ENCODE measurements around the gene MT1E. TPM values are rescaled to one million over a fixed set of nuclear protein-coding genes. Genes with fewer than 3 reads are reported as not detected.

The MT1E gene
- total and polyA plus RNA-seq, 2 donors (not counting 1 experiment from before 2014, with no cell fraction given) = 390 to 465 TPM

DNA sequence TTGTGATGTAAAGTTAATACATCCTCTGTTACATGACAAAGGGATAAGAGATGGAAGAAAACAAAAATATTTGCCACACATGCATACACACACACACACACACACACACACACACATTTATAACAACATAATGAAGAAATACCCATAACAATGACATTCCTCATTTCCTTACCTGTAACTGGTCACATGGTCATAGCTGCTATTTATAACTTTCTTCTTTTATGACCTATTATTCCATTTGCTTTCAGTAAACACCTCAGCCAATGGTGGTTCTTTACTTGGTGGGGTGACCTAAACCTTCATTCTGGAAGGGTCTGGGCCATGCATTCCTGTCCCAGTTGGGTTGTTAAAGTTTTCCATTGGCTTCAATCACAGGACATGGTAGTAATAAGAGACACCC, 11.9 kb upstream of the MT1E start:
- no peak overlapping the region for H3K4me2 ChIP-seq (ENCODE audit: extremely low read depth, insufficient read depth, low read length)
- no peaks in the 10 kb centered on the region for H3K36me3 ChIP-seq (ENCODE audit: control insufficient read depth, insufficient read depth, low read length)
- no peak overlapping the region for H3K9ac ChIP-seq (ENCODE audit: insufficient read depth, low read length)
- H3K9me3 ChIP-seq (ENCODE audit: control insufficient read depth, insufficient read depth, low read depth, low read length) = no peaks in the 10 kb centered on the region
- no peak overlapping the region for H2AFZ ChIP-seq (ENCODE audit: low read length)
- H3K27me3 ChIP-seq (ENCODE audit: control insufficient read depth, insufficient read depth, low read length) = no peaks in the 10 kb centered on the region
- peaks cover 8% of the 10 kb centered on the region for H3K79me2 ChIP-seq (ENCODE audit: control insufficient read depth, insufficient read depth, low read length)
- no peak for DNase-seq (ENCODE audit: low read depth in 2 of 2)
- no peak overlapping the region for H3K4me3 ChIP-seq (replicated peaks in 1 of 4; ENCODE audit: control extremely low read depth in 1 of 4, insufficient read depth in 1 of 4, low read depth in 3 of 4, low read length in 4 of 4)
- H3K4me1 ChIP-seq (ENCODE audit: control insufficient read depth, extremely low read depth, insufficient read depth, low read length) = peaks cover 36% of the 10 kb centered on the region
- TF ChIP-seq EZH2 (IDR thresholded peaks at IDR 0.05; ENCODE audit: low read length, missing control alignments) = no peak
- TF ChIP-seq, protein P1, sequence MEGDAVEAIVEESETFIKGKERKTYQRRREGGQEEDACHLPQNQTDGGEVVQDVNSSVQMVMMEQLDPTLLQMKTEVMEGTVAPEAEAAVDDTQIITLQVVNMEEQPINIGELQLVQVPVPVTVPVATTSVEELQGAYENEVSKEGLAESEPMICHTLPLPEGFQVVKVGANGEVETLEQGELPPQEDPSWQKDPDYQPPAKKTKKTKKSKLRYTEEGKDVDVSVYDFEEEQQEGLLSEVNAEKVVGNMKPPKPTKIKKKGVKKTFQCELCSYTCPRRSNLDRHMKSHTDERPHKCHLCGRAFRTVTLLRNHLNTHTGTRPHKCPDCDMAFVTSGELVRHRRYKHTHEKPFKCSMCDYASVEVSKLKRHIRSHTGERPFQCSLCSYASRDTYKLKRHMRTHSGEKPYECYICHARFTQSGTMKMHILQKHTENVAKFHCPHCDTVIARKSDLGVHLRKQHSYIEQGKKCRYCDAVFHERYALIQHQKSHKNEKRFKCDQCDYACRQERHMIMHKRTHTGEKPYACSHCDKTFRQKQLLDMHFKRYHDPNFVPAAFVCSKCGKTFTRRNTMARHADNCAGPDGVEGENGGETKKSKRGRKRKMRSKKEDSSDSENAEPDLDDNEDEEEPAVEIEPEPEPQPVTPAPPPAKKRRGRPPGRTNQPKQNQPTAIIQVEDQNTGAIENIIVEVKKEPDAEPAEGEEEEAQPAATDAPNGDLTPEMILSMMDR (conservative IDR thresholded peaks at IDR 0.05 in 1 of 2, IDR thresholded peaks at IDR 0.05 in 1 of 2; ENCODE audit: low read depth in 1 of 2, low read length in 2 of 2) = no peak
- H3K27ac ChIP-seq (ENCODE audit: insufficient read depth, low read length) = no peak overlapping the region
- no peaks in the 10 kb centered on the region for H4K20me1 ChIP-seq (ENCODE audit: control insufficient read depth, extremely low read depth, insufficient read depth, low read length)

DNA sequence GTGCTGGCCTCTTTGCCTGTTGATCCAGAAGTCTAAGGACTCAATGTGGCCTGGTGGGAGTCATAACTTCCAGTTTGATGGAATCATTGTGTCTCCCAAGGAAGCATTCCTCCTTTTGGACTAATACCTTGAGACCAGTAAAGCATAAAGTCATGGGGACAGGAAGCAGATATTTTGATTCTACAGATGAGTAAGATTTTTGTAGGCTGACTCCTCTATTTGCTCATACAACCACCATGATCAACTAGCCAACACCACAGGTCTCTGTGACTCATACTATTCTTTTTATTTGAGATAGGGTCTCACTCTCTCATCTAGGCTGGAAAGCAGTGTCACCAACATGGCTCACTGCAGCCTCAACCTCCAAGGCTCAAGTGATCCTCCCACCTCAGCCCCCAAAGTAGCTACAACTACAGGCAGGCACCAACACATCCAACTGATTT, 11.0 kb upstream of the MT1E start:
- TF ChIP-seq EZH2 (IDR thresholded peaks at IDR 0.05; ENCODE audit: low read length, missing control alignments) = no peak
- TF ChIP-seq, protein P1 (conservative IDR thresholded peaks at IDR 0.05 in 1 of 2, IDR thresholded peaks at IDR 0.05 in 1 of 2; ENCODE audit: low read depth in 1 of 2, low read length in 2 of 2) = no peak
- Histone ChIP-seq H3K4me2 (ENCODE audit: extremely low read depth, insufficient read depth, low read length) (no peak overlapping the region), H3K9ac (ENCODE audit: insufficient read depth, low read length) (no peak overlapping the region), H3K9me3 (ENCODE audit: control insufficient read depth, insufficient read depth, low read depth, low read length) (no peaks in the 10 kb centered on the region), H2AFZ (ENCODE audit: low read length) (no peak overlapping the region), H3K27ac (ENCODE audit: insufficient read depth, low read length) (peak overlapping the region; percentile 59), H4K20me1 (ENCODE audit: control insufficient read depth, extremely low read depth, insufficient read depth, low read length) (no peaks in the 10 kb centered on the region), H3K79me2 (ENCODE audit: control insufficient read depth, insufficient read depth, low read length) (no peaks in the 10 kb centered on the region), H3K27me3 (ENCODE audit: control insufficient read depth, insufficient read depth, low read length) (no peaks in the 10 kb centered on the region), H3K36me3 (ENCODE audit: control insufficient read depth, insufficient read depth, low read length) (no peaks in the 10 kb centered on the region), H3K4me3 (replicated peaks in 1 of 4; ENCODE audit: control extremely low read depth in 1 of 4, insufficient read depth in 1 of 4, low read depth in 3 of 4, low read length in 4 of 4) (no peak overlapping the region), H3K4me1 (ENCODE audit: control insufficient read depth, extremely low read depth, insufficient read depth, low read length) (peaks cover 36% of the 10 kb centered on the region)
- DNase-seq (ENCODE audit: low read depth in 2 of 2) = peak in 1 of 2 donors; percentile 96

DNA sequence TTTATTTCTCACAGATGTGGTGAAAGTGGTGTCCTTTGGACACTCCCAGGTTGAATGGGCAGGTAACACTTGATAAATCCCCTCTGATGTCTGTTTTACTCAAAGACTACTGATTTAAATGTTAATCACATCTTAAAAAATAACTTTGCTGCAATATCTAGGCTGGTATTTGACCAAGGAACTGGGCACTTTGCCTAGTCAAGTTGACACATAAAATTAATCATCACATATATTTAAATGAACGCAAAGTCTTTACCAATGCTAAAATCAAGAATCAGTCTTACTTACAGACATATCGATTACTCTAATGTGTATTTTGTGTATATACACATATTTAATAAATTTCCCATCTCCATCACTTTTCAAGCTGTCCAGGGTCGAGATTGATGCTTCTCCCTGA, 10.2 kb upstream of the MT1E start:
- Histone ChIP-seq H4K20me1 (ENCODE audit: control insufficient read depth, extremely low read depth, insufficient read depth, low read length) (no peaks in the 10 kb centered on the region), H3K4me1 (ENCODE audit: control insufficient read depth, extremely low read depth, insufficient read depth, low read length) (peaks cover 32% of the 10 kb centered on the region), H3K9me3 (ENCODE audit: control insufficient read depth, insufficient read depth, low read depth, low read length) (no peaks in the 10 kb centered on the region), H3K4me2 (ENCODE audit: extremely low read depth, insufficient read depth, low read length) (no peak overlapping the region), H3K36me3 (ENCODE audit: control insufficient read depth, insufficient read depth, low read length) (no peaks in the 10 kb centered on the region), H3K79me2 (ENCODE audit: control insufficient read depth, insufficient read depth, low read length) (no peaks in the 10 kb centered on the region), H2AFZ (ENCODE audit: low read length) (no peak overlapping the region), H3K27me3 (ENCODE audit: control insufficient read depth, insufficient read depth, low read length) (no peaks in the 10 kb centered on the region), H3K9ac (ENCODE audit: insufficient read depth, low read length) (no peak overlapping the region), H3K4me3 (replicated peaks in 1 of 4; ENCODE audit: control extremely low read depth in 1 of 4, insufficient read depth in 1 of 4, low read depth in 3 of 4, low read length in 4 of 4) (no peak overlapping the region), H3K27ac (ENCODE audit: insufficient read depth, low read length) (no peak overlapping the region)
- TF ChIP-seq, protein P1 (conservative IDR thresholded peaks at IDR 0.05 in 1 of 2, IDR thresholded peaks at IDR 0.05 in 1 of 2; ENCODE audit: low read depth in 1 of 2, low read length in 2 of 2) = no peak
- TF ChIP-seq EZH2 (IDR thresholded peaks at IDR 0.05; ENCODE audit: low read length, missing control alignments) = no peak
- DNase-seq (ENCODE audit: low read depth in 2 of 2) = peak; percentile 65 to 66
